ENCODE measurements around the gene STRIT1.

Gene STRIT1

DNA sequence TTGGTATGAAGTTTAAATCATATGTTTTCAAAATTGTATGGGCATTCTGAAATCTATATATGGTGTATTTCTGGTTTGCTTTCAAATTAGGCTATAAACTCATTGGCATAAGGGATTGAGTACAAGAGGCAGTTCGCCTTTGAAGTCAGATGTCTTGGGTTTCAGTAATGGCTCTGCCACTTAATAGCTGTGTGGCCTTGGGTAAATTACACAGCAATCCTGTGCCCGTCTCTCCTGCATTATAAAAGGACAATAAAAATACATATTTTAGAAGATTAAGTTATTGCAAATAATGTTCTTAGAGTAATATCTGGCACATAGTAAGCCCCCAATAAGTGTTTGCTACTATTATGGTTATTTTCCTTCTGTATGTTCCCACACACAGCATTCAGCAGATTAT is 20.4 kb upstream of the STRIT1 start:
- Histone ChIP-seq H3K9me2 (replicated peaks; ENCODE audit: low read depth, low read length) (no peaks in the 10 kb centered on the region), H3K36me3 (ENCODE audit: insufficient read depth, low read length) (no peaks in the 10 kb centered on the region), H2AFZ (ENCODE audit: low read length) (no peak overlapping the region), H3K9me3 (ENCODE audit: insufficient read depth, low read depth, low read length) (no peaks in the 10 kb centered on the region), H3K9ac (ENCODE audit: low read depth, low read length, poor library complexity, severe bottlenecking) (no peak overlapping the region), H3K4me2 (ENCODE audit: low read depth, low read length, poor library complexity, severe bottlenecking) (no peak overlapping the region), H3K79me2 (ENCODE audit: insufficient read depth, low read length) (no peaks in the 10 kb centered on the region), H3K4me1 (ENCODE audit: insufficient read depth, low read length, poor library complexity, severe bottlenecking) (no peaks in the 10 kb centered on the region), H3K27me3 (ENCODE audit: insufficient read depth, low read length, poor library complexity, severe bottlenecking) (no peaks in the 10 kb centered on the region), H3K4me3 (ENCODE audit: low read length, poor library complexity, severe bottlenecking) (no peak overlapping the region), H4K20me1 (ENCODE audit: insufficient read depth, low read length, poor library complexity, severe bottlenecking) (no peaks in the 10 kb centered on the region), H3F3A (ENCODE audit: low read depth) (no peaks in the 10 kb centered on the region)
- TF ChIP-seq EZH2phosphoT487 (IDR thresholded peaks at IDR 0.05; ENCODE audit: borderline replicate concordance): no peak
- TF ChIP-seq CTCF (conservative IDR thresholded peaks at IDR 0.05; ENCODE audit: low read length): no peak

GRCh38 chr3:155313300-155313699 is 19.8 kb upstream of the STRIT1 start:
- TF ChIP-seq CTCF (conservative IDR thresholded peaks at IDR 0.05; ENCODE audit: low read length): no peak
- TF ChIP-seq EZH2phosphoT487 (IDR thresholded peaks at IDR 0.05; ENCODE audit: borderline replicate concordance): no peak
- Histone ChIP-seq H2AFZ (ENCODE audit: low read length) (no peak overlapping the region), H3K4me3 (ENCODE audit: low read length, poor library complexity, severe bottlenecking) (no peak overlapping the region)

DNA sequence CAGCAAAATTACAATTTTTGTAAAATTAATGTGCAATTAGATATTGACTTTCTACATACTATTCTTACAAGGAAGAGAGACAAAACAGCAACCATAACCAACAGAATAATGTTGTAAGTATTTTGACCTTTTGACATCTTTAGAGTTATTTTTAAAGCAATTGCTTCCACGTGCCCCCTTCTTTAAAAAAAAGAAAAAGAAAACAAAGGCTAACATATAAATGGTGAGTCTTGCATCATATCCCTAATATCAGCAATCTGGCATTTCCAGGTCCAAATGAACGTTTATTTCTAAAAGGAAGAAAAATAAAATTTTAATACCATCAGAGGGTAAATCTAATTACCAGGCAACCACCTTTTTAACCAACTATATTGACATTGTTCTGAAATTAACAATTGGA is 19.3 kb upstream of the STRIT1 start:
- Histone ChIP-seq H3K9ac (ENCODE audit: low read depth, low read length, poor library complexity, severe bottlenecking) (no peak overlapping the region), H3K4me2 (ENCODE audit: low read depth, low read length, poor library complexity, severe bottlenecking) (no peak overlapping the region), H3K79me2 (ENCODE audit: insufficient read depth, low read length) (no peaks in the 10 kb centered on the region), H3F3A (ENCODE audit: low read depth) (no peaks in the 10 kb centered on the region), H2AFZ (ENCODE audit: low read length) (no peak overlapping the region), H3K9me2 (replicated peaks; ENCODE audit: low read depth, low read length) (no peaks in the 10 kb centered on the region), H4K20me1 (ENCODE audit: insufficient read depth, low read length, poor library complexity, severe bottlenecking) (no peaks in the 10 kb centered on the region), H3K4me3 (ENCODE audit: low read length, poor library complexity, severe bottlenecking) (no peak overlapping the region), H3K4me1 (ENCODE audit: insufficient read depth, low read length, poor library complexity, severe bottlenecking) (no peaks in the 10 kb centered on the region), H3K9me3 (ENCODE audit: insufficient read depth, low read depth, low read length) (no peaks in the 10 kb centered on the region), H3K27me3 (ENCODE audit: insufficient read depth, low read length, poor library complexity, severe bottlenecking) (no peaks in the 10 kb centered on the region), H3K36me3 (ENCODE audit: insufficient read depth, low read length) (no peaks in the 10 kb centered on the region)
- TF ChIP-seq CTCF (conservative IDR thresholded peaks at IDR 0.05; ENCODE audit: low read length) (no peak), EZH2phosphoT487 (IDR thresholded peaks at IDR 0.05; ENCODE audit: borderline replicate concordance) (no peak)

More at GRCh38 chr3:155313300-155313699, 19.8 kb upstream of the STRIT1 start:
- no peaks in the 10 kb centered on the region for H3K36me3 ChIP-seq (ENCODE audit: insufficient read depth, low read length)
- H3K27me3 ChIP-seq (ENCODE audit: insufficient read depth, low read length, poor library complexity, severe bottlenecking): no peaks in the 10 kb centered on the region
- H4K20me1 ChIP-seq (ENCODE audit: insufficient read depth, low read length, poor library complexity, severe bottlenecking): no peaks in the 10 kb centered on the region
- H3K9me2 ChIP-seq (replicated peaks; ENCODE audit: low read depth, low read length): no peaks in the 10 kb centered on the region
- no peaks in the 10 kb centered on the region for H3K79me2 ChIP-seq (ENCODE audit: insufficient read depth, low read length)
- H3F3A ChIP-seq (ENCODE audit: low read depth): no peaks in the 10 kb centered on the region
- no peaks in the 10 kb centered on the region for H3K4me1 ChIP-seq (ENCODE audit: insufficient read depth, low read length, poor library complexity, severe bottlenecking)
- no peaks in the 10 kb centered on the region for H3K9me3 ChIP-seq (ENCODE audit: insufficient read depth, low read depth, low read length)
- H3K4me2 ChIP-seq (ENCODE audit: low read depth, low read length, poor library complexity, severe bottlenecking): no peak overlapping the region
- no peak overlapping the region for H3K9ac ChIP-seq (ENCODE audit: low read depth, low read length, poor library complexity, severe bottlenecking)

Measured in Loucy (cell line).